ENCODE data around the gene RELN. TPM values are rescaled to one million over a fixed set of nuclear protein-coding genes. Genes with fewer than 3 reads are reported as not detected.

RELN gene
- total and polyA plus RNA-seq, 2 donors from 2014 or later: 0.95 to 5.4 TPM

GRCh38 chr7:103857435-103857834, 132.0 kb downstream of the RELN start:
- no peaks in the 10 kb centered on the region for H3K4me1 ChIP-seq (ENCODE audit: control insufficient read depth in 2 of 3, insufficient read depth in 2 of 3, low read depth in 1 of 3, low read length in 3 of 3)
- no peak overlapping the region for H3K9ac ChIP-seq (ENCODE audit: low read length in 3 of 3)
- FAIRE-seq (no peak), DNase-seq (peak in 3 of 5 donors; percentile 9 to 19 (median 11))
- no peaks in the 10 kb centered on the region for H3K27me3 ChIP-seq (ENCODE audit: control insufficient read depth, insufficient read depth, low read length)
- intact Hi-C loops (cut with DNase I): no loop called here
- TF ChIP-seq CTCF (IDR thresholded peaks at IDR 0.05; ENCODE audit: borderline replicate concordance, extremely low read depth, insufficient read depth): no peak
- H3K4me3 ChIP-seq (ENCODE audit: low read length in 3 of 3): no peak overlapping the region
- no peaks in the 10 kb centered on the region for H3K36me3 ChIP-seq (ENCODE audit: control insufficient read depth in 2 of 3, insufficient read depth in 3 of 3, low read length in 3 of 3)
- no peaks in the 10 kb centered on the region for H3K9me3 ChIP-seq (ENCODE audit: control insufficient read depth in 2 of 3, insufficient read depth in 1 of 3, low read length in 3 of 3)
- H3K27ac ChIP-seq (ENCODE audit: low read depth in 2 of 2, low read length in 2 of 2): no peak overlapping the region

GRCh38 chr7:103856929-103857328, 132.5 kb downstream of the RELN start:
- Histone ChIP-seq H3K4me3 (ENCODE audit: low read length in 3 of 3) (no peak overlapping the region), H3K36me3 (ENCODE audit: control insufficient read depth in 2 of 3, insufficient read depth in 3 of 3, low read length in 3 of 3) (no peaks in the 10 kb centered on the region), H3K27ac (ENCODE audit: low read depth in 2 of 2, low read length in 2 of 2) (no peak overlapping the region), H3K4me1 (ENCODE audit: control insufficient read depth in 2 of 3, insufficient read depth in 2 of 3, low read depth in 1 of 3, low read length in 3 of 3) (no peaks in the 10 kb centered on the region), H3K9ac (ENCODE audit: low read length in 3 of 3) (no peak overlapping the region), H3K27me3 (ENCODE audit: control insufficient read depth, insufficient read depth, low read length) (no peaks in the 10 kb centered on the region), H3K9me3 (ENCODE audit: control insufficient read depth in 2 of 3, insufficient read depth in 1 of 3, low read length in 3 of 3) (no peaks in the 10 kb centered on the region)
- no peak for TF ChIP-seq CTCF (IDR thresholded peaks at IDR 0.05; ENCODE audit: borderline replicate concordance, extremely low read depth, insufficient read depth)
- intact Hi-C loops (cut with DNase I): no loop called here
- no peak for FAIRE-seq
- no peak for DNase-seq

- no peaks in the 10 kb centered on the region for H3K36me3 ChIP-seq (ENCODE audit: control insufficient read depth in 2 of 3, insufficient read depth in 3 of 3, low read length in 3 of 3)
These were observed 133.8 kb downstream of the RELN start for GRCh38 chr7:103855671-103856070.

More at GRCh38 chr7:103855671-103856070, 133.8 kb downstream of the RELN start:
- TF ChIP-seq CTCF (IDR thresholded peaks at IDR 0.05; ENCODE audit: borderline replicate concordance, extremely low read depth, insufficient read depth): no peak
- Histone ChIP-seq H3K27ac (ENCODE audit: low read depth in 2 of 2, low read length in 2 of 2) (no peak overlapping the region), H3K4me1 (ENCODE audit: control insufficient read depth in 2 of 3, insufficient read depth in 2 of 3, low read depth in 1 of 3, low read length in 3 of 3) (no peaks in the 10 kb centered on the region), H3K4me3 (ENCODE audit: low read length in 3 of 3) (no peak overlapping the region), H3K9ac (ENCODE audit: low read length in 3 of 3) (no peak overlapping the region), H3K9me3 (ENCODE audit: control insufficient read depth in 2 of 3, insufficient read depth in 1 of 3, low read length in 3 of 3) (no peaks in the 10 kb centered on the region), H3K27me3 (ENCODE audit: control insufficient read depth, insufficient read depth, low read length) (no peaks in the 10 kb centered on the region)
- FAIRE-seq (no peak), DNase-seq (no peak)
- intact Hi-C loops (cut with DNase I): no loop called here
